HG03521 (cell line): ENCODE results near the gene ANKS1A.
"Not testable (repeated sequence)": the region's sequence is repeated elsewhere in the genome, so short reads cannot be mapped to it uniquely, and the experiment has no call there.

ENCODE experiments used
- ATAC-seq: cut with Tn5 transposase; IDR thresholded peaks from one replicate; pipeline ENCODE4 v1.9.1; 2021; ENCODE audit warnings: mild to moderate bottlenecking, moderate library complexity; ENCODE audit not compliant: unreplicated experiment

Gene ANKS1A

GRCh38 chr6:34916348-34916967 is 27.4 kb downstream of the ANKS1A start:
- ATAC-seq, result no peak

- ATAC-seq, result no peak
Observed at GRCh38 chr6:34917626-34918285, 28.7 kb downstream of the ANKS1A start.

- no peak for ATAC-seq
Observed at GRCh38 chr6:34919651-34920050, 30.6 kb downstream of the ANKS1A start.

- ATAC-seq, result no peak
Observed at GRCh38 chr6:34920097-34920496, 31.0 kb downstream of the ANKS1A start.

- no peak for ATAC-seq
Observed at GRCh38 chr6:34922177-34922663, 33.2 kb downstream of the ANKS1A start.

GRCh38 chr6:34924831-34925625 is 36.0 kb downstream of the ANKS1A start:
- ATAC-seq, result no peak

GRCh38 chr6:34926655-34927054 is 37.6 kb downstream of the ANKS1A start:
- ATAC-seq, result no peak

GRCh38 chr6:34928220-34928619 is 39.2 kb downstream of the ANKS1A start:
- no peak for ATAC-seq

GRCh38 chr6:34928695-34929094 is 39.6 kb downstream of the ANKS1A start:
- no peak for ATAC-seq

GRCh38 chr6:34929241-34929978 is 40.4 kb downstream of the ANKS1A start:
- ATAC-seq, result no peak

- no peak for ATAC-seq
Observed at GRCh38 chr6:34930221-34930620, 41.2 kb downstream of the ANKS1A start.

- ATAC-seq, result not testable (repeated sequence)
Observed at GRCh38 chr6:34932202-34932601, 43.1 kb downstream of the ANKS1A start.

- ATAC-seq, result no peak
Observed at GRCh38 chr6:34934516-34934915, 45.5 kb downstream of the ANKS1A start.

GRCh38 chr6:34938268-34938667 is 49.2 kb downstream of the ANKS1A start:
- no peak for ATAC-seq

- no peak for ATAC-seq
Observed at GRCh38 chr6:34940030-34940434, 51.0 kb downstream of the ANKS1A start.

- no peak for ATAC-seq
Observed at GRCh38 chr6:34941421-34941820, 52.4 kb downstream of the ANKS1A start.

- no peak for ATAC-seq
Observed at GRCh38 chr6:34945317-34945716, 56.3 kb downstream of the ANKS1A start.

GRCh38 chr6:34947561-34947960 is 58.5 kb downstream of the ANKS1A start:
- ATAC-seq, result no peak

GRCh38 chr6:34949636-34950035 is 60.6 kb downstream of the ANKS1A start:
- ATAC-seq, result no peak

GRCh38 chr6:34950849-34951248 is 61.8 kb downstream of the ANKS1A start:
- ATAC-seq, result no peak

- ATAC-seq, result no peak
Observed at GRCh38 chr6:34951731-34952130, 62.7 kb downstream of the ANKS1A start.
